ENCODE results near the gene BAZ1A. TPM values are rescaled to one million over a fixed set of nuclear protein-coding genes. Genes with fewer than 3 reads are reported as not detected.
A peak's percentile ranks its signal among the peaks of the same experiment; 100 is the strongest.

The BAZ1A gene
- total RNA-seq, 1 experiment from 2014 or later = 81.9 TPM

- DNase-seq (ENCODE audit: low read depth) = no peak
Measured at GRCh38 chr14:34723867-34724266, 151.3 kb downstream of the BAZ1A start.

GRCh38 chr14:34722723-34723545 lies 152.2 kb downstream of the BAZ1A start:
- peak; percentile 42 for DNase-seq (ENCODE audit: low read depth)

GRCh38 chr14:34721129-34721528 lies 154.0 kb downstream of the BAZ1A start:
- DNase-seq (ENCODE audit: low read depth) = no peak

GRCh38 chr14:34718750-34719304 lies 156.3 kb downstream of the BAZ1A start:
- peak; percentile 29 for DNase-seq (ENCODE audit: low read depth)

GRCh38 chr14:34715127-34715863 lies 159.9 kb downstream of the BAZ1A start:
- DNase-seq (ENCODE audit: low read depth) = no peak

- peak; percentile 90 for DNase-seq (ENCODE audit: low read depth)
Measured at GRCh38 chr14:34714320-34715126, 160.6 kb downstream of the BAZ1A start, which contains the start of gene CFL2. Gene CFL2 (minus strand): TSS chr14:34714593. CDS start chr14:34714540, 53 bp downstream.

- peak; percentile 58 for DNase-seq (ENCODE audit: low read depth)
Measured at GRCh38 chr14:34713681-34714319, 161.4 kb downstream of the BAZ1A start.

- no peak for DNase-seq (ENCODE audit: low read depth)
Measured at GRCh38 chr14:34713122-34713680, 162.0 kb downstream of the BAZ1A start.

GRCh38 chr14:34711796-34712712 lies 163.1 kb downstream of the BAZ1A start:
- no peak for DNase-seq (ENCODE audit: low read depth)

GRCh38 chr14:34711169-34711568 lies 164.0 kb downstream of the BAZ1A start:
- DNase-seq (ENCODE audit: low read depth) = peak; percentile 25

GRCh38 chr14:34710744-34711143 lies 164.4 kb downstream of the BAZ1A start:
- no peak for DNase-seq (ENCODE audit: low read depth)

GRCh38 chr14:34710006-34710405 lies 165.2 kb downstream of the BAZ1A start:
- DNase-seq (ENCODE audit: low read depth) = no peak

GRCh38 chr14:34707722-34708121 lies 167.4 kb downstream of the BAZ1A start:
- no peak for DNase-seq (ENCODE audit: low read depth)

Other genes starting within 250 kb of the BAZ1A start
- gene SNX6, start 245.2 kb downstream of the BAZ1A start, total RNA-seq (2014; rRNA removed; shearing (Covaris generic)) = 166 and 192 TPM in 2 replicates
- 66.9 and 73.6 TPM in 2 replicates for gene CFL2, start 160.8 kb downstream of the BAZ1A start, total RNA-seq (2014; rRNA removed; shearing (Covaris generic))
- gene SRP54, start 107.6 kb upstream of the BAZ1A start, total RNA-seq (2014; rRNA removed; shearing (Covaris generic)) = 147 and 149 TPM in 2 replicates
- 46.7 and 53.9 TPM in 2 replicates for gene FAM177A1, start 170.9 kb upstream of the BAZ1A start, total RNA-seq (2014; rRNA removed; shearing (Covaris generic))
- 58.5 and 62.0 TPM in 2 replicates for gene PPP2R3C, start 246.6 kb upstream of the BAZ1A start, total RNA-seq (2014; rRNA removed; shearing (Covaris generic))
- gene PRORP, start 247.2 kb upstream of the BAZ1A start, total RNA-seq (2014; rRNA removed; shearing (Covaris generic)) = 50.0 and 73.2 TPM in 2 replicates